ENCODE results near the gene ESPNL.

Gene ESPNL

GRCh38 chr2:238075397-238075796 is 24.7 kb upstream of the ESPNL start:
- no peak for DNase-seq (ENCODE audit: low spot score)

GRCh38 chr2:238077292-238077691 is 22.8 kb upstream of the ESPNL start:
- DNase-seq (ENCODE audit: low spot score) = no peak

DNA sequence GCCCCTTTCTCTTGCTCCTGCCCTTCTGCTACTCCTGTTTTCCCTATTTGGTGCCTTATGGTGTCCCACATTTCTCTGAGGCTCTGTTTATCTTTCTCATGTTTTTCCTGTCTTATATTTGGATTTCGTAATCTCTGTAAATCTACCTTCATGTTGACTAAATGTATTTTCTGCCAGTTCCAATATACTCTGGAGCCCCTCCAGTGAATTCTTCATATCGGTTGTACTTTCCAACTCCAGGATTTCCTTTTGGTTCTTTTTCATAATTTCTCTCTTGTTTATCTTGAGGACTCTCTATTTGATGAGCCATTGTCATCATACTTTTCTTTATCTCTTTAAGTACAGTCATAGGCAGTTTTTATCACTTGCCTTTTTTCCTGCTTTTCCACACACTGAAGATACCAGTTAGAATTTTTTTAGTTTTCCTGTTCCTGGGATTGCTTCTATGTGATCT is 20.2 kb upstream of the ESPNL start:
- no peak for DNase-seq (ENCODE audit: low spot score)

GRCh38 chr2:238080518-238080917 is 19.6 kb upstream of the ESPNL start:
- no peak for DNase-seq (ENCODE audit: low spot score)

GRCh38 chr2:238081150-238081549 is 19.0 kb upstream of the ESPNL start:
- DNase-seq (ENCODE audit: low spot score) = no peak

DNA sequence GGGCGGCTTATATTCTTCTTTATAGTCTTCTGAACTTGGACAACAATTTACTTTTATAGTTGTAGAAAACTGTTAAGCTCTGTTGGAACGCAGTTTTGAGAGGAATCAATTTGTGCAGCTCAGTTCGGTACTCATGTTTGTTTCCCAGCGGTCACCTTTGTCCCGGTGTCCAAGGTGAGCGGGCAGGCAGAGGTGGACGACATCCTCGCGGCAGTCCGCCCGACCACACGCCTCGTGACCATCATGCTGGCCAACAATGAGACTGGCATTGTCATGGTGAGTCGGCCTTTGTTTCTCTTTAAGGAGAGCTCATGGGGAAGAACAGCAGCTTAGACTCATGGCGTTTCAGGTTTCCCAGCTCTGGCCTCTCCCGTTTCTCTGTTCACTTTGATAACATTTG is 18.6 kb upstream of the ESPNL start:
- no peak for DNase-seq (ENCODE audit: low spot score)

GRCh38 chr2:238082151-238082550 is 18.0 kb upstream of the ESPNL start:
- no peak for DNase-seq (ENCODE audit: low spot score)

DNA sequence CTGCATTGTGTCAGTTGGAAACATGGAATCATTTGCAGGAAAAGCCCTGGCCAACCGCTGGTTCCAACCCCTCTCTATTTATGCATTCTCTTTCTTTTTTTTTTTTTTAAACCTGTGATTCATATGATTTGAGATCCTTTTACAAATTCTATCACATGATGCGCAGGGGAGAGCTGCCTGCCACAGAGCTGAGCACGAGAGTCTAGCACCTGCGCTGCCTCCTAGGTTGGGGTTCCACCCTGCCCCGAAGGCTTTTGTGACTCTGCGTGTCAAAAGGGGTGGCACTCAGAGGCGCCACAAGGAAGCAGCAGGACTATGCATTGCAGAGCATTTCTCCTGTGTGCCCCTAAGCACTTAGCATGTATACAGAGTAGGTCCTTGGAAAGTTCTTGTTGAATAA is 17.3 kb upstream of the ESPNL start:
- DNase-seq (ENCODE audit: low spot score) = no peak

- no peak for DNase-seq (ENCODE audit: low spot score)
These were observed 16.2 kb upstream of the ESPNL start for GRCh38 chr2:238083919-238084318.

DNA sequence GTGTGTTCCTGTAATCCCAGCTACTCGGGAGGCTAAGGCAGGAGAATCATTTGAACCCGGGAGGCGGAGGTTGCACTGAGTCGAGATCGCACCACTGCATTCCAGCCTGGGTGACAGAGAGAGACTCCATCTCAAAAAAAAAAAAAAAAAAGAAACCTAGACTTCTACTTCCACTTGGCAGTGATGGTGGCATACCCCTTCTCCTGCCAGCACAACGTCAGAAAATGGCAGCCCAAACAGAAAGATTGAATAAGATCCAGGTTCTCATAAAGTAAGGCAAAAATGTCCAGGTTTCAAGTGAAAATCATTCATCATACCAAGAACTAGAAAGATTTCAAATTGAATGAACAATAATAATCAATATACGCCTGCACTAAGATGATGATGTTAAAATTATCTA is 15.4 kb upstream of the ESPNL start:
- no peak for DNase-seq (ENCODE audit: low spot score)

- no peak for DNase-seq (ENCODE audit: low spot score)
These were observed 14.2 kb upstream of the ESPNL start for GRCh38 chr2:238085899-238086298.

- no peak for DNase-seq (ENCODE audit: low spot score)
These were observed 12.9 kb upstream of the ESPNL start for GRCh38 chr2:238087211-238087610.

DNA sequence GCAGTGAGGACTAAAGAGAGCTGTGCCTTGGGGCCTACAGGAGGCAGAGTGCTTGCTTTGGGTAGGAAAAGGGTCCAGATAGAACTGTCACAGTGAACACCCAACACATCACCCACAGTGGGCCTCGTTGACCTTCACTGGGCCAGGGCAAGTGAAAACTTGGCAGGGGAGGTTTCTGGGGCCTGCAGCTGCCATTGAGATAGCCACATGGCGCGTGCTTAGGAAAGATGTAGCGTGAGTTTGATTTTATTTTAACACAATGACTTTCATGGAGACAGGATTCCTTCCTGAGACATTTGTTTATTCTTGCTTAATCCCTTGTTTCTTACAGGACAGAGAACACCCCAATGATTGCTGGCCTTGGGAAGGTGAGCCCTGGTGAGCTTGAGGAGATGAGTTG is 9.3 kb upstream of the ESPNL start:
- no peak for DNase-seq (ENCODE audit: low spot score)

- no peak for DNase-seq (ENCODE audit: low spot score)
These were observed 8.6 kb upstream of the ESPNL start for GRCh38 chr2:238091436-238092060.

DNA sequence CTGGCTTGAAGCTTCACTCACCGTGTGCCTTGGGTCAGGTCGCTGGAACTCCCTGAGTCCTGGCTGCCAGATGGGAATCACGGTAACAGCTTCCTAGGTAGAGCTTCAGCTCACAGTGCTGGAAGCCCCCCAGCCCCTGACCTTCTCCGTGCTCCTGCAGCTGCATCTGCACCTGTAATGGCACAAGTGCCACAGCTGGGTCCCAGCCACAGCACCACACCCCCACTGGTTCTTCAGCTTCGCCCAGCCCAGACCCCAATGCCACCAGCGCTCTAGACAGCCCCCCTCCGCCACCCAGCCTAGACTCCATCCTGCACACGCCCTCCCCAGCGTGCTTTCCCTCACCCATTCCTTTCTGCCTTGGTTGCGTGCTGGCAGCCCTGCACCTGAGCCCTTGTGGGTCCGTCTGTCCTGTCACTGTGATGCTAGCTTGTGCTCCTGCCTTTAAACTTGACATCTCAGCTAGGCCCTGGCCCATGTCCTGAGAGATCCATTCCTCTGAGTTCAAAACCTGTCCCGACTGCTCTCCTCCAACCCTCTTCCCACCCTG is 7.6 kb upstream of the ESPNL start:
- no peak for DNase-seq (ENCODE audit: low spot score)

GRCh38 chr2:238093181-238094140 is 6.7 kb upstream of the ESPNL start:
- DNase-seq (ENCODE audit: low spot score) = no peak

DNA sequence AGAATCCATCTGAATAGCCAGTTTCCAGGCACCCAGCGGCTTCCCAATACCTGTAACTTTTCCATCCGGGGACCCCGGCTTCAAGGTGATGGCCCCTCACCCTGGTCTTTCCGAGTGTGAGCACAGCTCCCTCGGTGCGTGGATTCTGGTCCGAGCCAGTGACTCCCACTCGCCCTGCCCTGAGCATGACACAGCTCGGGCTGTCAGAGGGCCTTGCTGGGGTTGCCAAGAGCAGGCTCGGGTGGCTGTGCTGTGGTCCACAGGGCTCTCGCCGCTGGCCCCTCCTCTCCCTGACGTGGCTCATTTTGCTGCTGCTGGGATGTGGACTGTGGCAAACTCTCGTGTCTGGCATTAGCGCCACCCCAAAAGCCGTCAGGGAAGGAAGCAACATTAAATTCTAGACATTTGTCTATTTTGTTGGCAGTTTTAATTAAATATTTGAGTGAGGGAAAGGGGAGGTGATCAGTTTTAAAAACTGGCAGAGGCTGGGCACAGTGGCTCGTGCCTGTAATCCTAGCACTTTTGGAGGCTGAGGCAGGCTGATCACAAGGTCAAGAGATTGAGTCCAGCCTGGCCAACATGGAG is 5.6 kb upstream of the ESPNL start:
- DNase-seq (ENCODE audit: low spot score) = no peak

DNA sequence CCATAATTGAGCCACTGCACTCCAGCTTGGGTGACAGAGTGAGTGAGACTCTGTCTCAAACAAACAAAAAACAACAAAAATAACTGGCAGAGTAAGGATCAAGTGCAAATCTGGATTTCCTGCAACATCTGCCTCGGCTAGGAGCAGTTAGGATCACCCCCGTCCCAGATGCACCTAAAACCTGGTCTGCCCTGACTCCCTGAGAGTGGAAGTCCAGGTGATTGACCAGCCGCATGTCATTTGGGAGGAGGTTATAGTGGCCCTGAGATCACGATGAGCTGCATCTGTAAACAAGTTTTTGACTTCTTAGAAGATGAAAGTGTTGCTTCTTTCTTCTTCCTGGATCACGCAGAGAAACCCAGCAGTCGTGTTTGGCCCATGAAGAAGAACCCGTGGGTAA is 5.0 kb upstream of the ESPNL start:
- DNase-seq (ENCODE audit: low spot score) = no peak

DNA sequence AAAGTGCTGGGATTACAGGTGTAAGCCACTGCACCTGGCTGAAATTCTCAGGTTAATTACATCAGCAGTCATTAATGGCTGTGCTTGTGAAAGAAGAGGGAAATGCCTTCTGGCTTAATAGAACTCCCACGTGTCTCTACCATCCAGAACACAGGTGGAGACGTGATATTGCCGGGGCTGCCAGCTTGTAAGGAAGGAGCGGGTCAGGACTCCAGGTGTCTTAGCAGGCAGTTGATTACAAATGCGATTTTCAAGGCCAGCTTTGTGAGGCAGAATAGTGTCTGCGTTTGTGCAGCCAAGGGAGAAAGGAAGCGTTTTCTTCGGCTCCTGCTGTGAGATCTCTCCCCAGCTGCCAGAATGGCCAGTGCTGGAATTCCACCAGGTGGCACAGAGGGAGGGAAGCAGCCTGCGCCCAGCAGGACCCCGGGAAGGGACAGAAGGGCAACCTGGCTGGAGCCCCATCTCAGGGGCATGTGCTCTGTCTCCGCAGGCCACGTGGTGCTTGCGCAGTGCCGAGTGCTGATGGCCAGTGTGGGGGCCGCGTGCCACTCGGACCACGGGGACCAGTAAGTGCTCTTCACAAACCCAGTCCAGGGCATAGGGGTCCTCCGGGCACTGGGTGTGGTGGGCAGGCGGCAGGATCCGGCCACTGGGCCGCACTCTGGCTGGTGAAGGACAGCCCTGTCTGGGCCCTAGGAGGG is 3.7 kb upstream of the ESPNL start:
- no peak for DNase-seq (ENCODE audit: low spot score)

DNA sequence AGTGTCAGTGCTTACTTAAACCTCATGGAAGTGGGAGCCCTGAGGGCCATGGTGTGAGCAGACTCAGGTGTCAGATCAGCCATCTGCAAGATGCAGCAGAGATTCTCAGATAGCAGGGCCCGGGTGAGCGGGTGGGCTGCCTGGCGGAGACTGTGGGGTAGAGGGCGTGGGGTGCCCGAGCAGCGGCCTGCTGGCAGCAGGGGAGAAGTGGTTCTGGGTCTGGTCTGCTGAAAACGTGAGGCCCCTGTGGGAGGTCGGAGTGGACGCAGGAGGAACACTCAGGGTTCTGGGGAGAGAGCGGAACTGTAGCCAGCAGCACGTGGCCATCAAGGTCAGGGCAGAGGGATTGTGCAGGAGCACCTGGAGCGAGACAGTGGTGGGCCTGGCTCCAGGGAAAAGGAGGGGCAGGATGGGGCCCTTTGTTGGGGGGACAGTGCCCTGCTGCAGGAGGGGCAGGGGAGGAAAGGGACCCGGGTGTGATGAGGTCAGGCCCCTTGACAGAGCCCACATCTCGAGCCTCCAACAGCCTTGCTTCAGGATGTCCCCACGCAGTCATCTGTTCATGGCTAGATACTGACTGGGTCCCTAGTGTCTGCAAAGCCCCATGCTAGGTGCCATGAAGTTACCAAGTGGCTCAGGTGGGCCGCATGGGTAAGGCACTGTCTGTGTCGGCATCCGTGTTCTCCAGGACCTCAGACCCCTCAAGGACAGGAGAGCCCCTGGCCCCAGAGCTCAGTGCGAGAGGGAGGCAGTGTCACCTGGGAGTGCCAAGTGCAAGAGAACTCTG is 2.7 kb upstream of the ESPNL start:
- no peak for DNase-seq (ENCODE audit: low spot score)
